22Rv1 (cell line): ENCODE results near the gene CPD.

Experiments used
- ZFX ChIP-seq: fragments of 450-650 bp; IDR thresholded peaks from 2 replicates; pipeline ENCODE4 v1.6.1; 2017; ENCODE audit warnings: antibody characterized with exemption, borderline replicate concordance
- TF ChIP-seq, protein P1 (sequence below): fragments of 450-650 bp; IDR thresholded peaks from 2 replicates; pipeline ENCODE4 v1.5.1; 2017; ENCODE audit warnings: mild to moderate bottlenecking

DNA sequence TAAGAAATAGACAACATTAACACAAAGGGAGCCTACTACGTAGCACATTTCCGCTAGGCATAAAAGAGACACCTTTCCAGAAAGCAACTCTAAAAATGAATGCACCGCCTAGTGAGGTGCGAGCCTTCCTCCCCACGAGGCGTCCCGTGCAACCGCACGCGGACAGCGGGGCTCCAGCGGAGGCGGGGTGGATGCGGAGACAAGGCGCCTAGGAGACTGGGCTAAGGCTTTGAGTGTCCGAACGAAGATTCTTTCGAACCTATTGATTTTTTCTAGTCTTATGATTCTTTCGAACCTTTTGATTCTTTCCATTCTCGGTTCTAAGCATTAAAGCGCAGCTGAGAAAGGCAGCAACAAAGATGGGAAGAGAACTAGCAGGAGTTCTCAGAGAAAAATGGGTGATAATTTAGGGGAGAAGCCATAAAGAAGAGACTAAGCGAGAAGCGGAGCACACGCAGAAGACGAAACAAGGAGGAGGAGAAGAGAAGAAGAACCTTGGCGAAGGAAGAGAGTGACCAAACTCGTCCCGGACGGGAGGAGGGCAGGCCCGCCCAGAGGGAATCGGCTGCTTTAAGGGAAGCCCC is 394 bp upstream of the CPD start:
- TF ChIP-seq, protein P1, sequence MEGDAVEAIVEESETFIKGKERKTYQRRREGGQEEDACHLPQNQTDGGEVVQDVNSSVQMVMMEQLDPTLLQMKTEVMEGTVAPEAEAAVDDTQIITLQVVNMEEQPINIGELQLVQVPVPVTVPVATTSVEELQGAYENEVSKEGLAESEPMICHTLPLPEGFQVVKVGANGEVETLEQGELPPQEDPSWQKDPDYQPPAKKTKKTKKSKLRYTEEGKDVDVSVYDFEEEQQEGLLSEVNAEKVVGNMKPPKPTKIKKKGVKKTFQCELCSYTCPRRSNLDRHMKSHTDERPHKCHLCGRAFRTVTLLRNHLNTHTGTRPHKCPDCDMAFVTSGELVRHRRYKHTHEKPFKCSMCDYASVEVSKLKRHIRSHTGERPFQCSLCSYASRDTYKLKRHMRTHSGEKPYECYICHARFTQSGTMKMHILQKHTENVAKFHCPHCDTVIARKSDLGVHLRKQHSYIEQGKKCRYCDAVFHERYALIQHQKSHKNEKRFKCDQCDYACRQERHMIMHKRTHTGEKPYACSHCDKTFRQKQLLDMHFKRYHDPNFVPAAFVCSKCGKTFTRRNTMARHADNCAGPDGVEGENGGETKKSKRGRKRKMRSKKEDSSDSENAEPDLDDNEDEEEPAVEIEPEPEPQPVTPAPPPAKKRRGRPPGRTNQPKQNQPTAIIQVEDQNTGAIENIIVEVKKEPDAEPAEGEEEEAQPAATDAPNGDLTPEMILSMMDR, result no peak
- no peak for TF ChIP-seq ZFX
